Thoracic aorta (tissue), 2 donors: ENCODE results near the gene PGAP3. TPM values are rescaled to one million over a fixed set of nuclear protein-coding genes. Genes with fewer than 3 reads are reported as not detected.

Experiments
- ATAC-seq: fragments of 150-250 bp; one replicate; pipeline ENCODE4 v1.8.0; 2017; ENCODE audit warnings: low read depth; ENCODE audit not compliant: insufficient number of reproducible peaks, low FRiP score
- DNase-seq: peaks from one replicate; pipeline ENCODE4 v3.0.0-alpha.2; 2020; ENCODE audit warnings: low spot score
- H3K27ac ChIP-seq, 2 donors: fragments of 200-600 bp; sonication (generic); 1 replicate in 1 of 2; 2 replicates in 1 of 2; pipeline ENCODE4 v1.5.1; 2016; ENCODE audit warnings: mild to moderate bottlenecking in 2 of 2, moderate library complexity in 2 of 2
- H3K27me3 ChIP-seq: fragments of 200-600 bp; sonication (generic); replicated peaks from 2 replicates; pipeline ENCODE4 v1.6.0; 2016; ENCODE audit warnings: mild to moderate bottlenecking; ENCODE audit not compliant: insufficient read depth
- H3K36me3 ChIP-seq: fragments of 200-600 bp; sonication (generic); one replicate; pipeline ENCODE4 v1.5.1; 2016
- H3K4me1 ChIP-seq, 2 donors: fragments of 200-600 bp; sonication (generic); 1 replicate in 1 of 2; 2 replicates in 1 of 2; pipeline versions ENCODE4 v1.5.1 to v1.6.0; 2016; ENCODE audit warnings: low read depth in 2 of 2, mild to moderate bottlenecking in 1 of 2; ENCODE audit not compliant: control insufficient read depth in 1 of 2
- H3K4me3 ChIP-seq: fragments of 200-600 bp; sonication (generic); 2 replicates; pipeline ENCODE4 v1.5.1; 2016; ENCODE audit warnings: mild to moderate bottlenecking
- H3K9me3 ChIP-seq: fragments of 200-600 bp; sonication (generic); 2 replicates; pipeline ENCODE4 v1.5.1; 2016
- total RNA-seq, 2 donors: library from RNA; depleted of rRNA; stranded (reverse); fragments of >200 nt; gene quantifications; one replicate each; pipeline versions ENCODE4 v1.1.0 to v1.2.3, GENCODE V29; 2016
- TF ChIP-seq, protein P1 (sequence below): fragments of 200-600 bp; sonication (generic); IDR thresholded peaks from one replicate; pipeline ENCODE4 v1.5.1; 2019; ENCODE audit warnings: antibody characterized with exemption

PGAP3 gene
- total RNA-seq, 2 donors from 2014 or later: 19.9 to 27.2 TPM

DNA sequence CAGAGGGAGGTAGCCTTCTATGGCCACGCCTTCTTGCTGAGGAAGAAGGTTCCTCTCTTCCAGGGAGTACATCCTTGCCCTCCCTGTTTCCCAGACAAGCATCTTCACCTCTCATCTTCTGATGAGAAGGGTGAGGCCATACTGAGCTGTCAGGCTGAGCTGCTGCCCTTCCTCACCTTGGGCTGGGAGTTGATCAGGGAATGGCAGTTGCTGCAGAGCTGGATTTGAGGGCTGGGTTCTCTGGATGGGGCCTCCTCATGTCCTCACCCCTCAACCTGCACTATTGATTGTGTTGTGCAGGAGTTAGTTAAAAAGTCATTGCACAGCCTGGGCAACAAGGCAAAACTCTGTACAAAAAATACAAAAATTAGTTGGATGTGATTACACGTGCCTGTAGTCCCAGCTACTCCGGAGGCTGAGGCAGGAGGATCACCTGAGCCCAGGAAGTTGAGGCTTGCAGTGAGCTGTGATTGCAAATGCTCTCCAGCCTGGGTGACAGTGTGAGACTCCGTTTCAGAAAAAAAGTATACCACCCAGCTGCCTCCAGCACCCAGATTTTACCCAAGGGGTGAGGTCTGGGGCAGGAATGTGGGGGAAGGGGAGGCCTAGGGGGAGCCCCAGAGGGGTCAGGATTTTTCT lies 14.0 kb upstream of the PGAP3 start:
- DNase-seq (no peak), ATAC-seq (no peak)
- H3K36me3 ChIP-seq: peaks cover 1% of the 10 kb centered on the region
- H3K9me3 ChIP-seq: no peaks in the 10 kb centered on the region
- TF ChIP-seq, protein P1, sequence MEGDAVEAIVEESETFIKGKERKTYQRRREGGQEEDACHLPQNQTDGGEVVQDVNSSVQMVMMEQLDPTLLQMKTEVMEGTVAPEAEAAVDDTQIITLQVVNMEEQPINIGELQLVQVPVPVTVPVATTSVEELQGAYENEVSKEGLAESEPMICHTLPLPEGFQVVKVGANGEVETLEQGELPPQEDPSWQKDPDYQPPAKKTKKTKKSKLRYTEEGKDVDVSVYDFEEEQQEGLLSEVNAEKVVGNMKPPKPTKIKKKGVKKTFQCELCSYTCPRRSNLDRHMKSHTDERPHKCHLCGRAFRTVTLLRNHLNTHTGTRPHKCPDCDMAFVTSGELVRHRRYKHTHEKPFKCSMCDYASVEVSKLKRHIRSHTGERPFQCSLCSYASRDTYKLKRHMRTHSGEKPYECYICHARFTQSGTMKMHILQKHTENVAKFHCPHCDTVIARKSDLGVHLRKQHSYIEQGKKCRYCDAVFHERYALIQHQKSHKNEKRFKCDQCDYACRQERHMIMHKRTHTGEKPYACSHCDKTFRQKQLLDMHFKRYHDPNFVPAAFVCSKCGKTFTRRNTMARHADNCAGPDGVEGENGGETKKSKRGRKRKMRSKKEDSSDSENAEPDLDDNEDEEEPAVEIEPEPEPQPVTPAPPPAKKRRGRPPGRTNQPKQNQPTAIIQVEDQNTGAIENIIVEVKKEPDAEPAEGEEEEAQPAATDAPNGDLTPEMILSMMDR: no peak
- peak overlapping the region; percentile 19 to 85 for H3K27ac ChIP-seq
- peak overlapping the region; percentile 87 for H3K4me3 ChIP-seq
- H3K27me3 ChIP-seq: no peaks in the 10 kb centered on the region
- peaks cover 16 to 71% of the 10 kb centered on the region in 2 donors for H3K4me1 ChIP-seq

DNA sequence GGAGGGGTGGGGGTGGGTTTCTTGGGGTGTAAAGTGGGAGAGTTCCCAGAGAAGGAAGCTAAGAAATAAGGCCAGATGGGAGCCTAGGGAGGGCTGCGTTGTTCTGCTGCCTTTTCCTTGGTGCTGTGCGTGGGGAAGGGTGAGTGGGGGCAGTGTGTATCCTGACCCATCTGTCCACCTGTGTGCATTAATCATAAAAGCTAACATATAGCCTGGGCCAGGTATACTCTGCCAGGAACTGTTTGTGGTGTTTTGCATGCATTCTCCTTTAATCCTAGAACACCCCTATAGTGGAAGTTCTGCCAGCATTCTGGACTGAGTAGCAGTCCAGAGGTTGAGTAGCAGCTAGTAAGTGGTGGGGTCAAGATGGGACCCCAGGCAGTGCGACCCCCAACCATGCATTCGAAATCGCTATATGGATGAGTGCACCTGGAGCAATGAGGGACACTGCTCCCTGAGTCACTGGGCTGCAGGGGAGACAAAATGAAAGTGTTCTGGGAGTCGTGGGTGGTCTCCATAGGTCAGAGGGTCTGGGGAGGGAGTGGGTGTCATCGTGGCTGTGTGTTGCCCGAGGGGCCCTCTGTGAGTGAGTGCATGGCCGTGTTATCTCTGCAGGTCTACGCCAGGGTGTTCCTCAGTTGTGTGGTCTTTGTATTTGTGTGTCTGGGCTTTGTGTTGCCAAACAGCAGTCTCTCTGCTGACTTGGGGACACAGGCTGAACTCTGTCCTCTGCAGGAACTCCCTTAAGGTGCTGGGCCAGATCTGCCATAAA lies 13.3 kb upstream of the PGAP3 start:
- Histone ChIP-seq H3K27me3 (no peaks in the 10 kb centered on the region), H3K36me3 (no peaks in the 10 kb centered on the region), H3K4me1 (peaks cover 11 to 64% of the 10 kb centered on the region in 2 donors), H3K9me3 (no peaks in the 10 kb centered on the region), H3K4me3 (peak overlapping the region; percentile 87), H3K27ac (peak overlapping the region; percentile 88 to 92)
- no peak for DNase-seq
- TF ChIP-seq, protein P1: no peak
- no peak for ATAC-seq

DNA sequence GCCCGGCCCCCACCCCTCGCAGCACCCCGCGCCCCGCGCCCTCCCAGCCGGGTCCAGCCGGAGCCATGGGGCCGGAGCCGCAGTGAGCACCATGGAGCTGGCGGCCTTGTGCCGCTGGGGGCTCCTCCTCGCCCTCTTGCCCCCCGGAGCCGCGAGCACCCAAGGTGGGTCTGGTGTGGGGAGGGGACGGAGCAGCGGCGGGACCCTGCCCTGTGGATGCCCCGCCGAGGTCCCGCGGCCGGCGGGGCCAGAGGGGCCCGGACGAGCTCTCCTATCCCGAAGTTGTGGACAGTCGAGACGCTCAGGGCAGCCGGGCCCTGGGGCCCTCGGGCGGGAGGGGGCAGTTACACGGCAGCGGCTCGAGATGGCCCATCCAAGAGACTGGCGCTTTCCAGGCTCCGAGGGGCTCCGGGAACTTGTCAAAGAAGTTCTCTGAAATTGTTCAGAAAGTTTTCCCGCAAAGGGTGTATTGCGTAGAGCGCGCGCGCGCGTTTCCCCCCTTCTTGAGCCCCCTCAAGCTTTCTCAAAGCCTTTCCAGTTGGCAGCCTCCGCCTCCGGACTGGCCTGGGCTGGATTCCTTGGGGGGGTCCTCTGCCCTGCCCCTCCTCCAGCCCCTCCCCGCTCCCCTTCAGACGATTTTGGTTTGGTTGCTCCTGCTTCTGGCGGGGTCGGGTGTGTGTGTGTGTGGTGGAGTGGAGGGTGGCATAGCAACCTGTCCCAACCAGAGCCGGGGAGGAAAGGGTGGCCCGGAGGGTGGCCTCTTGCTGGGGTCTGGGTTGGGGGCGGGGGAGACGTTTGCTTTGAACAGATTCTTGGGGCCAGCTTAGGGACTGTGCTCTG lies 12.5 kb upstream of the PGAP3 start:
- ATAC-seq: no peak
- H3K27me3 ChIP-seq: no peaks in the 10 kb centered on the region
- DNase-seq: no peak
- peak overlapping the region; percentile 88 to 92 for H3K27ac ChIP-seq
- no peaks in the 10 kb centered on the region for H3K36me3 ChIP-seq
- peaks cover 4 to 56% of the 10 kb centered on the region in 2 donors for H3K4me1 ChIP-seq
- peak overlapping the region; percentile 87 for H3K4me3 ChIP-seq
- no peaks in the 10 kb centered on the region for H3K9me3 ChIP-seq
- TF ChIP-seq, protein P1: no peak

DNA sequence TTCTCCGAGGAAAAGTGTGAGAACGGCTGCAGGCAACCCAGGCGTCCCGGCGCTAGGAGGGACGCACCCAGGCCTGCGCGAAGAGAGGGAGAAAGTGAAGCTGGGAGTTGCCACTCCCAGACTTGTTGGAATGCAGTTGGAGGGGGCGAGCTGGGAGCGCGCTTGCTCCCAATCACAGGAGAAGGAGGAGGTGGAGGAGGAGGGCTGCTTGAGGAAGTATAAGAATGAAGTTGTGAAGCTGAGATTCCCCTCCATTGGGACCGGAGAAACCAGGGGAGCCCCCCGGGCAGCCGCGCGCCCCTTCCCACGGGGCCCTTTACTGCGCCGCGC lies 11.9 kb upstream of the PGAP3 start, which contains the start of gene ERBB2:
Gene ERBB2 (plus strand): TSS at position 247 of the 330 bp plus-strand sequence. CDS start 175 bp downstream, outside the sequence.
- no peak for ATAC-seq
- DNase-seq: no peak

More for the DNA sequence above, 11.9 kb upstream of the PGAP3 start, which contains the start of gene ERBB2:
- Histone ChIP-seq H3K4me1 (peaks cover 0 to 50% of the 10 kb centered on the region in 2 donors), H3K4me3 (peak within 1 kb of the TSS; percentile 87), H3K27ac (peak within 1 kb of the TSS; percentile 88 to 92), H3K27me3 (no peaks in the 10 kb centered on the region), H3K9me3 (no peaks in the 10 kb centered on the region), H3K36me3 (no peaks in the 10 kb centered on the region)
- TF ChIP-seq, protein P1: no peak
